Prostate gland (tissue), 2 donors: Measurements from ENCODE around the gene PROK2. TPM values are rescaled to one million over a fixed set of nuclear protein-coding genes. Genes with fewer than 3 reads are reported as not detected.
A peak's percentile ranks its signal among the peaks of the same experiment; 100 is the strongest.

Experiments used
- DNase-seq: peaks from one replicate; pipeline ENCODE4 v3.0.0-alpha.2; 2019; ENCODE audit warnings: low spot score
- H3K27ac ChIP-seq, 2 donors: fragments of 200-600 bp; sonication (generic); 2 replicates each; pipeline ENCODE4 v1.5.1; 2017 to 2019
- H3K27me3 ChIP-seq: fragments of 200-600 bp; sonication (generic); replicated peaks from 2 replicates; pipeline ENCODE4 v1.5.1; 2019; ENCODE audit not compliant: insufficient read depth
- H3K36me3 ChIP-seq, 2 donors: fragments of 200-600 bp; sonication (generic); 1 replicate in 1 of 2; 2 replicates in 1 of 2; pipeline versions ENCODE4 v1.5.1 to v1.8.1; 2017 to 2019
- H3K4me1 ChIP-seq: fragments of 200-600 bp; sonication (generic); replicated peaks from 2 replicates; pipeline ENCODE4 v1.5.1; 2019
- H3K4me3 ChIP-seq, 2 donors: fragments of 200-600 bp; sonication (generic); 2 replicates each; pipeline ENCODE4 v1.5.1; 2017 to 2019
- H3K9me3 ChIP-seq: fragments of 200-600 bp; sonication (generic); 2 replicates; pipeline ENCODE4 v1.5.1; 2017
- POLR2A ChIP-seq: fragments of 450-650 bp; IDR thresholded peaks from one replicate; pipeline ENCODE4 v1.6.1; 2016; ENCODE audit warnings: antibody characterized with exemption, mild to moderate bottlenecking
- POLR2AphosphoS5 ChIP-seq: sonication (generic); formaldehyde crosslinking; IDR thresholded peaks from one replicate; pipeline ENCODE4 v1.6.1; 2017; ENCODE audit warnings: antibody characterized with exemption
- WGBS: methylation state at CpG from one replicate; pipeline ENCODE4 v1.1.5; 2018; 5-methylcytosine and 5-hydroxymethylcytosine counted together
- intact Hi-C: fragments of 100-400 bp; cut with DNase I; formaldehyde crosslinking; loops from one replicate; pipeline ENCODE4 v1.14.2; 2022
- total RNA-seq, 2 donors: library from RNA; depleted of rRNA; stranded (reverse); fragments of >200 nt; gene quantifications; one replicate each; pipeline ENCODE4 v1.1.0, GENCODE V29; 2016
- TF ChIP-seq, protein P1 (sequence below), 4 experiments: fragments of 200-600 bp in 2 of 4; fragments of 450-650 bp in 2 of 4; sonication (generic) in 2 of 4; IDR thresholded peaks; 1 replicate in 3 of 4; 2 replicates in 1 of 4; pipeline ENCODE4 v1.5.1; 2016 to 2019; ENCODE audit warnings: antibody characterized with exemption in 4 of 4, mild to moderate bottlenecking in 2 of 4, moderate library complexity in 2 of 4

The PROK2 gene
- total RNA-seq, 2 donors from 2014 or later = 2.3 TPM; not detected in 1

DNA sequence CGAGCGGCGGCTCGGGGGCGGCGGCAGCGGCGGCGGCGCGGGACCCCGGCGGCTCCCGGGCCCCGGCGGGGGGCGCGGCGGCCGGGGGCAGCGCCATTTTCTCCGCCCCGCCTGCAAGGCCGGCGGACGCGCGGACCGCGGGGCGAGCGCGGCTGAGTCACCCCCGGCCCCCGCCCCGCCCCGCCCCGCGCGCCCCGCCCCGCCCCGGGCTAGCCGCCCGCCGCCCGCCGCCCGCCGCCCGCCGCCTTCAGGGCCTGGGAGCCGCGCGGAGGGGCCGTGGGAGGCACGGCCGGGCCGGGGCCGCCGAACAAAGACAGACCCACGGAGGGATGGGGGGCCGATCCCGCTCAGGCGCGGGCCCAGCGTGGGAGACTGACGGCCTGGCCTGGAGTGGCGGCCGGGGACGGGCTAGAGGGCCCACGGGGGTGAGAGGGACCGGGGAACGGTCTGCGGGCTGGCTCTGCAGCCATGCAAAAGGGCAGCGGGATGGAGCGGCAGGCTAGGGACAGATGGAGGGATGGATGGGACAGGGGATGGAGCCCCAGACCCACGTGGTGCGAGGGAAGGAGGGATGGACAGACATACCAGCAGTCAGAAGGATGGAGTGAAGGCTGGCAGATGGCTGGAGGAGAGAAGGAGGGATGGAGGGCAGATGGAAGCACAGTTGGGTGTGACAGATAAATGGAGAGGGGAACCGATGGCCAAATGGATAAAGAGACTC is 59.5 kb downstream of the PROK2 start, which contains the start of gene EIF4E3:
TSS of gene EIF4E3 (minus strand) at position 132 of the 721 bp plus-strand sequence. CDS start at position 97, 35 bp downstream.
- DNase-seq = peak; percentile 12
- 5% methylated on average over 38 of the region's 80 CpGs for WGBS
- intact Hi-C loops = loop anchor here (5.0 to 10.0 kb wide), 2 partner anchors 229 to 1097 kb away; no protein-coding TSS in a partner anchor

DNA sequence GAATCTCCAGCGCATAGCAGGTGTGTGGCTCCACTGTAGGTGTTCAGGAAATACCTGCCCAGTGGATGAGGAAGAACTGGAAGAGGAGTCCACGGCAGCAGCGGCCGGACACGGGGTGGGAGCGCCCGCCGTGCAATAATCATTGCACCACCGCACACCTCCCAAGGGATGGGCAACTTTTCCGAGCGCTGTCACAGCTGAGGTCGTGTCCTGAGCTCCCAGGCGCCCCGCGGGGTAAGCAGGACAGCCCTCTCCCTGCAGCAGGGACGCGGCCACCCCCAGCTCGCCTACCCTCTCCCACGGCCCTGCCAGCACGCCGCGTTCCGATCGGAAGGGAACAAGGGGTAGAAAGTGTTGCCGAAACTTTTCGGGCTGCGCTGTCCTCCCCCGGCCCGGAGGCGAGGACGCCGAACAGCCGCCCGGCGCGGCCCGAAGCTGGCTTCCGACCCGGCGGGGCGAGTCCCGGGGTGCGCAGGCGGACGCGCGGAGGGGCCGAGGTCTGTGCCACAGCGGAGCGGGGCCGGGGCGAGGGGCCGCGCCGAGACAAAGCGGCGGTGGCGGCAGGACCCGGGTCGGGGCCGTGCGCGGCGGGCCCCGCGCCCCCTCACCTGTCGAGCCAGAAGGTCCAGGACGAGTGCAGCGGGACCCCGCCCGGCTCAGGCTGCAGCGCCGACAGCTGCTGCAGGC is 60.2 kb downstream of the PROK2 start:
- TF ChIP-seq POLR2A (peak; percentile 18), POLR2AphosphoS5 (peak; percentile 10)
- TF ChIP-seq, protein P1, sequence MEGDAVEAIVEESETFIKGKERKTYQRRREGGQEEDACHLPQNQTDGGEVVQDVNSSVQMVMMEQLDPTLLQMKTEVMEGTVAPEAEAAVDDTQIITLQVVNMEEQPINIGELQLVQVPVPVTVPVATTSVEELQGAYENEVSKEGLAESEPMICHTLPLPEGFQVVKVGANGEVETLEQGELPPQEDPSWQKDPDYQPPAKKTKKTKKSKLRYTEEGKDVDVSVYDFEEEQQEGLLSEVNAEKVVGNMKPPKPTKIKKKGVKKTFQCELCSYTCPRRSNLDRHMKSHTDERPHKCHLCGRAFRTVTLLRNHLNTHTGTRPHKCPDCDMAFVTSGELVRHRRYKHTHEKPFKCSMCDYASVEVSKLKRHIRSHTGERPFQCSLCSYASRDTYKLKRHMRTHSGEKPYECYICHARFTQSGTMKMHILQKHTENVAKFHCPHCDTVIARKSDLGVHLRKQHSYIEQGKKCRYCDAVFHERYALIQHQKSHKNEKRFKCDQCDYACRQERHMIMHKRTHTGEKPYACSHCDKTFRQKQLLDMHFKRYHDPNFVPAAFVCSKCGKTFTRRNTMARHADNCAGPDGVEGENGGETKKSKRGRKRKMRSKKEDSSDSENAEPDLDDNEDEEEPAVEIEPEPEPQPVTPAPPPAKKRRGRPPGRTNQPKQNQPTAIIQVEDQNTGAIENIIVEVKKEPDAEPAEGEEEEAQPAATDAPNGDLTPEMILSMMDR (IDR thresholded peaks at IDR 0.05) = no peak
- Histone ChIP-seq H3K27me3 (no peaks in the 10 kb centered on the region), H3K4me1 (no peaks in the 10 kb centered on the region), H3K27ac (peak overlapping the region; percentile 68 to 71), H3K4me3 (peak overlapping the region; percentile 75 to 77), H3K9me3 (no peaks in the 10 kb centered on the region), H3K36me3 (no peaks in the 10 kb centered on the region)
- WGBS = under 1% methylated on average over 66 of the region's 73 CpGs
- intact Hi-C loops = loop anchor here (5.0 to 10.0 kb wide), 2 partner anchors 230 to 1098 kb away; no protein-coding TSS in a partner anchor
- DNase-seq = peak; percentile 7

More for the DNA sequence above, 59.5 kb downstream of the PROK2 start, which contains the start of gene EIF4E3:
- TF ChIP-seq POLR2AphosphoS5 = no peak
- TF ChIP-seq, protein P1 (IDR thresholded peaks at IDR 0.05) = no peak
- no peak for TF ChIP-seq POLR2A
- Histone ChIP-seq H3K4me1 (no peaks in the 10 kb centered on the region), H3K27ac (peak within 1 kb of the TSS; percentile 68 to 77), H3K9me3 (no peaks in the 10 kb centered on the region), H3K27me3 (no peaks in the 10 kb centered on the region), H3K4me3 (peak within 1 kb of the TSS; percentile 75 to 77), H3K36me3 (no peaks in the 10 kb centered on the region)

DNA sequence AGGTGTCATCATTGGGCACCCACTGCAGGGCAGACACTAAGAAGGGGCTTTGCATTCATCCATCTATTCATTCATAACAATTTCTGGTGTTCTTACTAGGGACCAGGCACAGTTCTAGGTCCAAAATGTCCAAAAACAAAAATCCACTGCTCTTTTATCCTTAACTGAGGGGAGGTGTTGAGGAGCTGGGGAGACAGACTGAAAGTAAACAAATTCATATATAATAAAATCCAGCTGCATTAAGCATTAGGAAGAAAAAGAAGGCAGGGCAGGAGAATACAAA is 60.8 kb downstream of the PROK2 start:
- Histone ChIP-seq H3K27me3 (no peaks in the 10 kb centered on the region), H3K36me3 (no peaks in the 10 kb centered on the region), H3K4me1 (no peaks in the 10 kb centered on the region), H3K27ac (no peak overlapping the region), H3K4me3 (peak overlapping the region; percentile 75 to 77), H3K9me3 (no peaks in the 10 kb centered on the region)
- no peak for TF ChIP-seq POLR2A
- TF ChIP-seq, protein P1 (IDR thresholded peaks at IDR 0.05) = no peak
- TF ChIP-seq POLR2AphosphoS5 = no peak
- intact Hi-C loops = loop anchor here (10.0 kb wide), 1 partner anchor 231 kb away; no protein-coding TSS in a partner anchor
- no peak for DNase-seq

DNA sequence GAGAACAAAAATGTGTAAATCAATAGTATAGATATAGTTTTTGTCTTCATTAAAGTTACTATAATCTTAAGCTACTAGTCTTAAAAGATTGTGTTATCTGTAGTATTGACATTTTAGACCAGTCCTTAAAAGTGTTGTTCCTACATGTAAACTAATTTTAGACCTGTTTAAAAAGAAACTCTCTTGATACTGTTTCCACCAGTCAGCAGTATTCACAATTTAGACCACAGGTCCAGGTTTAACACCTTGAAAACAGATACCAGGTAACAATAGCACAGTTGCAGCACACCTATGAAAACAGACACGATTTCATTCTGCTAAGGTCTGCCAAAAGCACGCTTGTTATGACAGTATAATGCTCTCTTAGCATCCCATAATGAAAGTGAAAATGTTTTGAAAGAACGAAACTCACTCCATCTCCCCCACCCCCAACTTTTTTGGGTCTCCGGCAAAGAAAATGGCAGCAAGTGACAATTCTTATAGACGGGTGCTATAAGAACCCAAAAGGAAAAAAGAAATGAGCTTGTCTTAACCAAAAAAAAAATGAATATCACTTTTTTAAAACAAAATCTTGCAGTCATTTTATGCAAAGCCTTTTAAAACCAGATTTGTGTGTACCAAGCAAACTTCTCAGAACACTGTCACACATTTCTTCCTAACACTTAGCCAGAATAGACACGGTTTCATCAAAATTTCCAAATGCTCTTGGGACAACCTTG is 61.3 kb downstream of the PROK2 start:
- intact Hi-C loops = loop anchor here (10.0 kb wide), 1 partner anchor 231 kb away; no protein-coding TSS in a partner anchor
- WGBS = 37% methylated on average over 6 of the region's 6 CpGs
- DNase-seq = no peak
- no peaks in the 10 kb centered on the region for H3K9me3 ChIP-seq
- H3K4me1 ChIP-seq = no peaks in the 10 kb centered on the region
- H3K27ac ChIP-seq = no peak overlapping the region
- H3K36me3 ChIP-seq = no peaks in the 10 kb centered on the region
- H3K4me3 ChIP-seq = peak overlapping the region; percentile 75 to 77
- no peaks in the 10 kb centered on the region for H3K27me3 ChIP-seq
- TF ChIP-seq, protein P1 (IDR thresholded peaks at IDR 0.05) = no peak
- no peak for TF ChIP-seq POLR2A
- TF ChIP-seq POLR2AphosphoS5 = no peak
